Naive B cell (primary cell): ENCODE measurements around the gene LYSMD3. TPM values are rescaled to one million over a fixed set of nuclear protein-coding genes. Genes with fewer than 3 reads are reported as not detected.

Source experiments
- ATAC-seq, 2 donors: fragments of 150-1000 bp; cut with Tn5 transposase; 2 replicates each; pipeline ENCODE4 v1.10.0; 2021; ENCODE audit warnings: low read depth in 2 of 2, mild to moderate bottlenecking in 2 of 2, moderate library complexity in 2 of 2
- DNase-seq: peaks from one replicate; pipeline ENCODE4 v3.0.0; 2022
- H3K27ac Mint-ChIP-seq, 6 donors: one replicate each; pipeline ENCODE4 v1.8.0; 2020 to 2022; ENCODE audit warnings: mild to moderate bottlenecking in 6 of 6, mixed read lengths in 6 of 6, moderate library complexity in 5 of 6, inconsistent platforms in 2 of 6
- H3K27me3 Mint-ChIP-seq, 3 donors: one replicate each; pipeline ENCODE4 v1.8.0; 2021 to 2022; ENCODE audit warnings: mixed read lengths in 3 of 3, mild to moderate bottlenecking in 1 of 3
- H3K36me3 Mint-ChIP-seq, 2 donors: one replicate each; pipeline ENCODE4 v1.8.0; 2020 to 2022; ENCODE audit warnings: mixed read lengths in 2 of 2, inconsistent platforms in 1 of 2, mild to moderate bottlenecking in 1 of 2
- H3K4me1 Mint-ChIP-seq, 3 donors: one replicate each; pipeline ENCODE4 v1.8.0; 2020 to 2022; ENCODE audit warnings: mixed read lengths in 3 of 3, inconsistent platforms in 1 of 3, mild to moderate bottlenecking in 1 of 3, moderate library complexity in 1 of 3
- H3K4me3 Mint-ChIP-seq, 8 donors: one replicate each; pipeline ENCODE4 v1.8.0; 2020 to 2022; ENCODE audit warnings: mild to moderate bottlenecking in 8 of 8, mixed read lengths in 8 of 8, moderate library complexity in 8 of 8, inconsistent platforms in 2 of 8
- H3K9me3 Mint-ChIP-seq, 7 donors: one replicate each; pipeline ENCODE4 v1.8.0; 2020 to 2022; ENCODE audit warnings: mixed read lengths in 7 of 7, mild to moderate bottlenecking in 5 of 7, inconsistent platforms in 2 of 7, moderate library complexity in 1 of 7
- polyA plus RNA-seq, 6 donors: library from polyadenylated mRNA; unstranded; fragments of 300-500 nt; fragmentation: Illumina TruSeq; gene quantifications; one replicate each; pipeline ENCODE4 v1.2.3, GENCODE V29; 2021; ENCODE audit warnings: low read depth in 6 of 6

Gene LYSMD3
- polyA plus RNA-seq, 6 donors from 2014 or later = 3.2 to 12.8 (median 9.4) TPM

GRCh38 chr5:90473396-90474234 lies 55.8 kb downstream of the LYSMD3 start:
- Mint-ChIP-seq H3K36me3 (peaks cover 0 to 13% of the 10 kb centered on the region in 2 donors), H3K9me3 (peaks cover 0 to 4% (median 0%) of the 10 kb centered on the region in 7 donors), H3K4me3 (peak overlapping the region; percentile 92 to 99 (median 98)), H3K4me1 (peaks cover 30 to 45% (median 35%) of the 10 kb centered on the region in 3 donors), H3K27me3 (no peaks in the 10 kb centered on the region), H3K27ac (peak overlapping the region in 5 of 6 donors; percentile 82 to 95 (median 89))
- peak; percentile 17 for DNase-seq
- no peak for ATAC-seq

- Mint-ChIP-seq H3K4me1 (peaks cover 30 to 45% (median 35%) of the 10 kb centered on the region in 3 donors), H3K4me3 (peak overlapping the region; percentile 92 to 99 (median 98)), H3K27me3 (no peaks in the 10 kb centered on the region), H3K36me3 (peaks cover 0 to 20% of the 10 kb centered on the region in 2 donors), H3K9me3 (peaks cover 0 to 6% (median 2%) of the 10 kb centered on the region in 7 donors), H3K27ac (peak overlapping the region in 3 of 6 donors; percentile 12 to 95 (median 84))
- DNase-seq (no peak), ATAC-seq (no peak)
Observed at GRCh38 chr5:90472783-90473395, 56.5 kb downstream of the LYSMD3 start.

Other genes starting within 250 kb of the LYSMD3 start
- 10 to 100 TPM; 12.8 to 35.7 (median 24.1) TPM for gene CETN3, start 119.8 kb downstream of the LYSMD3 start, polyA plus RNA-seq
- gene MBLAC2, start 54.8 kb downstream of the LYSMD3 start, polyA plus RNA-seq = 1 to 10 TPM; 3.0 to 6.2 (median 3.8) TPM
- 1 to 10 TPM in 4 of 6 donors, under 1 TPM in 1, not detected in 1; 0.95 to 4.6 (median 2.6) TPM for gene POLR3G, start 54.7 kb downstream of the LYSMD3 start, polyA plus RNA-seq
- under 1 TPM in 1 of 6 donors, not detected in 5; 0.62 TPM for gene ADGRV1, start 29.2 kb upstream of the LYSMD3 start, polyA plus RNA-seq